Smooth muscle cell (in vitro differentiated cells): ENCODE results near the gene CASP8AP2. TPM values are rescaled to one million over a fixed set of nuclear protein-coding genes. Genes with fewer than 3 reads are reported as not detected.
"Not testable (repeated sequence)": the region's sequence is repeated elsewhere in the genome, so short reads cannot be mapped to it uniquely, and the experiment has no call there.

ENCODE experiments used
- DNase-seq: peaks from one replicate; lab custom pipeline; 2025; ENCODE audit not compliant: unreplicated experiment; lab: John Stamatoyannopoulos, UW
- H2AFZ ChIP-seq: fragments of 200-600 bp; sonication (generic); 2 replicates; pipeline ENCODE4 v1.6.0; 2016; ENCODE audit warnings: antibody characterized with exemption, low read depth, mild to moderate bottlenecking
- H3F3A ChIP-seq: fragments of 200-600 bp; sonication (generic); 2 replicates; pipeline ENCODE4 v1.6.0; 2017; ENCODE audit warnings: antibody characterized with exemption, low read depth
- H3K27ac ChIP-seq: fragments of 200-600 bp; sonication (generic); 2 replicates; pipeline ENCODE4 v1.5.1; 2016; ENCODE audit warnings: low read depth, mild to moderate bottlenecking
- H3K27me3 ChIP-seq: fragments of 200-600 bp; sonication (generic); 2 replicates; pipeline ENCODE4 v1.6.1; 2016; ENCODE audit warnings: low read depth, mild to moderate bottlenecking
- H3K36me3 ChIP-seq: fragments of 200-600 bp; sonication (generic); 2 replicates; pipeline ENCODE4 v1.5.1; 2016; ENCODE audit warnings: low read depth
- H3K4me1 ChIP-seq: fragments of 200-600 bp; sonication (generic); 2 replicates; pipeline ENCODE4 v1.5.1; 2016; ENCODE audit warnings: low read depth
- H3K4me2 ChIP-seq: fragments of 200-600 bp; sonication (generic); 2 replicates; pipeline ENCODE4 v1.6.0; 2016; ENCODE audit warnings: mild to moderate bottlenecking
- H3K4me3 ChIP-seq: fragments of 200-600 bp; sonication (generic); 2 replicates; pipeline ENCODE4 v1.5.1; 2016; ENCODE audit warnings: mild to moderate bottlenecking
- H3K79me2 ChIP-seq: fragments of 200-600 bp; sonication (generic); 2 replicates; pipeline ENCODE4 v1.6.0; 2016; ENCODE audit warnings: low read depth, mild to moderate bottlenecking
- H3K9ac ChIP-seq: fragments of 200-600 bp; sonication (generic); 2 replicates; pipeline ENCODE4 v1.6.0; 2016; ENCODE audit warnings: low read depth
- H3K9me3 ChIP-seq: fragments of 200-600 bp; sonication (generic); replicated peaks from 2 replicates; pipeline ENCODE4 v1.5.1; 2016; ENCODE audit warnings: low read depth
- H4K20me1 ChIP-seq: fragments of 200-600 bp; sonication (generic); 2 replicates; pipeline ENCODE4 v1.6.0; 2016; ENCODE audit warnings: low read depth
- WGBS: methylation state at CpG from one replicate; pipeline ENCODE4 v1.1.7; 2016; ENCODE audit warnings: low lambda C conversion rate; 5-methylcytosine and 5-hydroxymethylcytosine counted together
- polyA plus RNA-seq: library from polyadenylated mRNA; unstranded; fragments of >200 nt; fragmentation: Nextera tagmentation; extraction: Ambion mirVana; gene quantifications from 2 replicates; pipeline ENCODE4 v1.2.1, GENCODE V29; 2016
- total RNA-seq: library from RNA; depleted of rRNA; stranded (reverse); fragments of >200 nt; gene quantifications from 2 replicates; pipeline ENCODE4 v1.2.3, GENCODE V29; 2014
- TF ChIP-seq, protein P1 (sequence below): fragments of 200-600 bp; sonication (generic); IDR thresholded peaks from 2 replicates; pipeline ENCODE4 v1.5.1; 2017; ENCODE audit warnings: borderline replicate concordance, mild to moderate bottlenecking, antibody characterized with exemption; ENCODE audit not compliant: insufficient read depth, poor library complexity, severe bottlenecking

The CASP8AP2 gene
- total and polyA plus RNA-seq, 2 experiments from 2014 or later, result 13.3 to 18.7 TPM

DNA sequence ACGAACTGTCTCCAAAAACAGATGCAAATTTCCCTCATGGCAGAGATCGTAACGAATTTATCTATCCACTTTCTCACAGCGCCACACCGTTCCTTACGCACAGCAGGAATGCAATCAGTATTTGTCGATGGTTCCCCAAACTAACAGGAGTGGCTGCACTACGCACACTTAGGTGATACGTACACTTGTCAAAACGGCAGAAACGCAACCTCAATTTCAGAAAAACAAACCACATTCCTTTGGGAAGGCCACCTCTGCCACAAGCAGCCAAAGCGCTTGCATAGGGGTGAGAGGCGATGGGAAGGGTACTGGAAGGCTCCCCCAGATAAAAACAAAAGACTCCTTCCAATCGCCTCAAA, 10.7 kb upstream of the CASP8AP2 start:
- Histone ChIP-seq H3K4me1 (peaks cover 14% of the 10 kb centered on the region), H3K4me2 (peak overlapping the region; percentile 96), H3K9me3 (no peaks in the 10 kb centered on the region), H3K4me3 (peak overlapping the region; percentile 89), H3K27me3 (no peaks in the 10 kb centered on the region), H3K36me3 (no peaks in the 10 kb centered on the region), H3K27ac (peak overlapping the region; percentile 71), H2AFZ (peak overlapping the region; percentile 97), H4K20me1 (peaks cover 19% of the 10 kb centered on the region), H3K79me2 (peaks cover 41% of the 10 kb centered on the region), H3K9ac (peak overlapping the region; percentile 79), H3F3A (no peaks in the 10 kb centered on the region)
- TF ChIP-seq, protein P1, sequence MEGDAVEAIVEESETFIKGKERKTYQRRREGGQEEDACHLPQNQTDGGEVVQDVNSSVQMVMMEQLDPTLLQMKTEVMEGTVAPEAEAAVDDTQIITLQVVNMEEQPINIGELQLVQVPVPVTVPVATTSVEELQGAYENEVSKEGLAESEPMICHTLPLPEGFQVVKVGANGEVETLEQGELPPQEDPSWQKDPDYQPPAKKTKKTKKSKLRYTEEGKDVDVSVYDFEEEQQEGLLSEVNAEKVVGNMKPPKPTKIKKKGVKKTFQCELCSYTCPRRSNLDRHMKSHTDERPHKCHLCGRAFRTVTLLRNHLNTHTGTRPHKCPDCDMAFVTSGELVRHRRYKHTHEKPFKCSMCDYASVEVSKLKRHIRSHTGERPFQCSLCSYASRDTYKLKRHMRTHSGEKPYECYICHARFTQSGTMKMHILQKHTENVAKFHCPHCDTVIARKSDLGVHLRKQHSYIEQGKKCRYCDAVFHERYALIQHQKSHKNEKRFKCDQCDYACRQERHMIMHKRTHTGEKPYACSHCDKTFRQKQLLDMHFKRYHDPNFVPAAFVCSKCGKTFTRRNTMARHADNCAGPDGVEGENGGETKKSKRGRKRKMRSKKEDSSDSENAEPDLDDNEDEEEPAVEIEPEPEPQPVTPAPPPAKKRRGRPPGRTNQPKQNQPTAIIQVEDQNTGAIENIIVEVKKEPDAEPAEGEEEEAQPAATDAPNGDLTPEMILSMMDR, result no peak
- 0% methylated on average over 13 of the region's 14 CpGs for WGBS
- DNase-seq, result no peak

DNA sequence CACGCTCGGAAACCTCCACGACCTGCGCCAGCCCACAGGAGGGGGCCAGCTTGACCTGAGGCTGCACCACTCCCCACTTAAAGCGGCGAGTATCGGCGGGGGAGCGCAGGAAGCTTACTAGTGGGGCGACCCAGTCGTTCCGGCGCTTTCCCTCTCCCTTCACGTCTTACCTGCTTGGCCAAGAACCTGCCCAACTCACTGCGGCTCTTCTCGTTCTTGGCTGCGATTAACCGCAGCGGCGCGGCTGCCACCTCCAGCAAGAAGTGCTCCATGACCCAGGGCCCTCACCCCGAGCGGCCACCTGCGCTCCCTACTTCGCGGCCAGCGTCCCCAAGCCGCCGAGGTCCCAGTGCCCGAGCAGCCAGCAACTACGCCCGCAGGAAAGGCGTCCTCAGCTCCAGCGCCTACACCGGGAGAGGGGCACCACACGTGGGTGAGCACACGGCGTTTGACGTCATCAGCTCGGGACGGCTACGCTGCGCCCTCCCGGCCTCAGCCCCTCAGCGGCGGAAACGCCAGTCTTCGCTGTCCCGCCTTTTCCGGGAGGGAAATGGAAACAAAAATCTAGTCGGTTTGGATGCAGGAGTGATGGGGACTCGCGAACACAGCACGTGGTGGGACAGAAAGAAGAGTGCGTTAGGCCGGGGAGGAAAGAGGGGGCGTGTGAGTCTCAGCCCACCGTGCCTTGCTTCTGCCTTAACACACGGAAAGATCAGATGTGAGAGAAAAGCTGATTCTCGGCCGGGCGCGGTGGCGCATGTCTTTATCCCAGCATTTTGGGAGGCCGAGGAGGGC, 10.1 kb upstream of the CASP8AP2 start, which contains the start of gene MDN1:
TSS of gene MDN1 (minus strand) at position 459 of the 795 bp plus-strand sequence. CDS start at position 272, 187 bp downstream.
- peak within 1 kb of the TSS; percentile 79 for H3K9ac ChIP-seq
- H3K4me1 ChIP-seq, result peaks cover 14% of the 10 kb centered on the region
- 1% methylated on average over 65 of the region's 65 CpGs for WGBS
- H3K36me3 ChIP-seq, result no peaks in the 10 kb centered on the region
- peak within 1 kb of the TSS; percentile 71 for H3K27ac ChIP-seq
- H3K27me3 ChIP-seq, result no peaks in the 10 kb centered on the region
- peaks cover 13% of the 10 kb centered on the region for H4K20me1 ChIP-seq
- peak within 1 kb of the TSS; percentile 96 for H3K4me2 ChIP-seq
- H3F3A ChIP-seq, result no peaks in the 10 kb centered on the region
- H2AFZ ChIP-seq, result peak within 1 kb of the TSS; percentile 97
- no peaks in the 10 kb centered on the region for H3K9me3 ChIP-seq
- H3K4me3 ChIP-seq, result peak within 1 kb of the TSS; percentile 89
- TF ChIP-seq, protein P1, result no peak
- H3K79me2 ChIP-seq, result peaks cover 38% of the 10 kb centered on the region
- DNase-seq, result peak; percentile 32

DNA sequence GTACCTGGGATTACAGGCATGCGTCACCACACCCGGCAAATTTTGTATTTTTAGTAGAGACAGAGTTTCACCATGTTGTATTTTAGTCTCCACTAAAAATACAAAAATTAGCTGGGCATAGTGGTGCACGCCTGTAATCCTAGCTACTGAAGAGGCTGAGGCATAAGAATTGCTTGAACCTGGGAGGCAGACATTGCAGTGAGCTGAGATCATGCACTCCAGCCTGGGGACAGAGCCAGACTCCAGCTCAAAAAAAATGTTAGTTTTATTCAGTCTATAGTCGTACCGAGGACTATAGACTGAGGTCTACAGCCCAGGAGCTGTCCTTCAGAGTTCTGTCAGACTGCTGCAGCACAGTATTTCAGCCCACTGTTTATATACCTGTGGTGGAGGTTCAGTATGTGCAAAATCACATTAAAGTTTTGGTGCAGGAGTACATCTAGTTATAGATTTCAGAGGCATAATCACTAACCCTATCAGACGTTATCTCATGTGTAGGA, 3.6 kb upstream of the CASP8AP2 start:
- Histone ChIP-seq H3K4me2 (no peak overlapping the region), H3K27ac (no peak overlapping the region), H4K20me1 (no peaks in the 10 kb centered on the region), H3K4me3 (no peak overlapping the region), H3F3A (no peaks in the 10 kb centered on the region), H3K4me1 (peaks cover 13% of the 10 kb centered on the region), H3K9me3 (no peaks in the 10 kb centered on the region), H3K27me3 (no peaks in the 10 kb centered on the region), H3K9ac (no peak overlapping the region), H3K36me3 (no peaks in the 10 kb centered on the region), H2AFZ (no peak overlapping the region), H3K79me2 (peaks cover 12% of the 10 kb centered on the region)
- no peak for DNase-seq
- TF ChIP-seq, protein P1, result no peak
- WGBS, result 83% methylated on average over 6 of the region's 6 CpGs

DNA sequence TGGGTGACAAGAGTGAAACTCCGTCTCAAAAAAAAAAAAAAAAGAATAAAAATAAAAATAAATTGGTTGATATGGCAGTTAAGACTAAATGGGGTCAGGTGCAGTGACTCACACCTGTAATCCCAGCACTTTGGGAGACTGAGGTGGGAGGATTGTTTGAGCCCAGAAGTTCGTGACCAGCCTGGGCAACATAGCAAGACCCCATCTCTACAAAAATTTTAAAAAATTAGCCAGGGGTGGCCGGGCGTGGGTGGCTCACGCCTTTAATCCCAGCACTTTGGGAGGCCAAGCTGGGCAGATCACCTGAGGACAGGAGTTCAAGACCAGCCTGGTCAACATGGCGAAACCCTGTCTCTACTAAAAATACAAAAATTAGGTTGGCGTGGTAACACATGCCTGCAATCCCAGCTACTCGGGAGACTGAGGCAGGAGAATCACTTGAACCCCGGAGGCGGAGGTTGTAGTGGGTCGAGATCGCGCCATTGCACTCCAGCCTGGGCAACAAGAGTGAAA, 1.1 kb upstream of the CASP8AP2 start:
- Histone ChIP-seq H3K4me2 (peak overlapping the region; percentile 91), H3K9ac (peak overlapping the region; percentile 42), H3K4me1 (peaks cover 15% of the 10 kb centered on the region), H3K27ac (peak overlapping the region; percentile 34), H3K79me2 (peaks cover 16% of the 10 kb centered on the region), H2AFZ (peak overlapping the region; percentile 98), H3K4me3 (peak overlapping the region; percentile 90)
- not testable (repeated sequence) for H4K20me1 ChIP-seq, H3K9me3 ChIP-seq, DNase-seq, H3F3A ChIP-seq, H3K27me3 ChIP-seq, H3K36me3 ChIP-seq
- 93% methylated on average over 13 of the region's 13 CpGs for WGBS
